ENCODE measurements around the gene EIF2B4. TPM values are rescaled to one million over a fixed set of nuclear protein-coding genes. Genes with fewer than 3 reads are reported as not detected.

EIF2B4 gene
- total and polyA plus RNA-seq, 9 of the 15 experiments (the other 6 are each of a cell fraction or from before 2014, with no cell fraction given) = 29.7 to 80.3 (median 58.9) TPM

DNA sequence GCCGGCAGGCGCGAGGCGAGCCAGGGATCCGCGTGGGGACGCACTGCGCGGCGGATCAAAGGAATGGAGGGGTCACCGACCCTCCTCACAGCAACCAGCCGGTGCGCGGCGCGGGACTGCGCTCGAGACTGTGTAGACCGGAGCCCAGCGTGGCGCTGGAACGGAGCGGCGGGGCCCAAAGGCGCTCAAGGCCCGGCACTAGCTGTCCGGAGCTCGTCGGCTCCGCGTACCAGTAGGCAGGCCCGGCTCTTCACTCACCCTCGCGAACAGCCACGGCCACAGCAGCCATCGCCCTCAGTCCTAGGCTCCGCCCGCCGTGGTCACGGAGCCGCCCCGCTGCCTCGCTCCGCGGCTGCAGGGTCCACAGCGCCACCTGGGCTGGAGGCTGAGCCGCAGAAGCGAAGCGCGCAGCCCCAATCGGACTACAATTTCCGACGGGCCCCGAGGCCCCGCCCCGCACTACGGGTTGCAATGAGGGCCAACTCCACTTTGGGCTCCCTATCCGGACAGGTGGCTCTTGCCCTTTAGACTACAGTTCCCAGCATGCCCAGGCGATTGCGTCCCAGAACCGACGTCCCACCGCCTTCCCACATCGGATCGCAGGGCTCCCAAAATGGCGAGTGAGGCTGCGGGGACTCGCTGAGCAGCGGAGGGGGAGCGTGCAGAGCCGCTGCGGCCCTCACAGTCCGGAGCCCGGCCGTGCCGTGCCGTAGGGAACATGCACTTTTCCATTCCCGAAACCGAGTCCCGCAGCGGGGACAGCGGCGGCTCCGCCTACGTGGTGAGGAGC, at the start of gene EIF2B4, which contains the start of gene SNX17 (continued):
- TF ChIP-seq, protein P1, sequence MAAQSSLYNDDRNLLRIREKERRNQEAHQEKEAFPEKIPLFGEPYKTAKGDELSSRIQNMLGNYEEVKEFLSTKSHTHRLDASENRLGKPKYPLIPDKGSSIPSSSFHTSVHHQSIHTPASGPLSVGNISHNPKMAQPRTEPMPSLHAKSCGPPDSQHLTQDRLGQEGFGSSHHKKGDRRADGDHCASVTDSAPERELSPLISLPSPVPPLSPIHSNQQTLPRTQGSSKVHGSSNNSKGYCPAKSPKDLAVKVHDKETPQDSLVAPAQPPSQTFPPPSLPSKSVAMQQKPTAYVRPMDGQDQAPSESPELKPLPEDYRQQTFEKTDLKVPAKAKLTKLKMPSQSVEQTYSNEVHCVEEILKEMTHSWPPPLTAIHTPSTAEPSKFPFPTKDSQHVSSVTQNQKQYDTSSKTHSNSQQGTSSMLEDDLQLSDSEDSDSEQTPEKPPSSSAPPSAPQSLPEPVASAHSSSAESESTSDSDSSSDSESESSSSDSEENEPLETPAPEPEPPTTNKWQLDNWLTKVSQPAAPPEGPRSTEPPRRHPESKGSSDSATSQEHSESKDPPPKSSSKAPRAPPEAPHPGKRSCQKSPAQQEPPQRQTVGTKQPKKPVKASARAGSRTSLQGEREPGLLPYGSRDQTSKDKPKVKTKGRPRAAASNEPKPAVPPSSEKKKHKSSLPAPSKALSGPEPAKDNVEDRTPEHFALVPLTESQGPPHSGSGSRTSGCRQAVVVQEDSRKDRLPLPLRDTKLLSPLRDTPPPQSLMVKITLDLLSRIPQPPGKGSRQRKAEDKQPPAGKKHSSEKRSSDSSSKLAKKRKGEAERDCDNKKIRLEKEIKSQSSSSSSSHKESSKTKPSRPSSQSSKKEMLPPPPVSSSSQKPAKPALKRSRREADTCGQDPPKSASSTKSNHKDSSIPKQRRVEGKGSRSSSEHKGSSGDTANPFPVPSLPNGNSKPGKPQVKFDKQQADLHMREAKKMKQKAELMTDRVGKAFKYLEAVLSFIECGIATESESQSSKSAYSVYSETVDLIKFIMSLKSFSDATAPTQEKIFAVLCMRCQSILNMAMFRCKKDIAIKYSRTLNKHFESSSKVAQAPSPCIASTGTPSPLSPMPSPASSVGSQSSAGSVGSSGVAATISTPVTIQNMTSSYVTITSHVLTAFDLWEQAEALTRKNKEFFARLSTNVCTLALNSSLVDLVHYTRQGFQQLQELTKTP (IDR thresholded peaks at IDR 0.05; ENCODE audit: low read depth in 1 of 2, partially characterized antibody in 2 of 2) = peak in 1 of 2 experiments; percentile 94
- TF ChIP-seq, protein P2, sequence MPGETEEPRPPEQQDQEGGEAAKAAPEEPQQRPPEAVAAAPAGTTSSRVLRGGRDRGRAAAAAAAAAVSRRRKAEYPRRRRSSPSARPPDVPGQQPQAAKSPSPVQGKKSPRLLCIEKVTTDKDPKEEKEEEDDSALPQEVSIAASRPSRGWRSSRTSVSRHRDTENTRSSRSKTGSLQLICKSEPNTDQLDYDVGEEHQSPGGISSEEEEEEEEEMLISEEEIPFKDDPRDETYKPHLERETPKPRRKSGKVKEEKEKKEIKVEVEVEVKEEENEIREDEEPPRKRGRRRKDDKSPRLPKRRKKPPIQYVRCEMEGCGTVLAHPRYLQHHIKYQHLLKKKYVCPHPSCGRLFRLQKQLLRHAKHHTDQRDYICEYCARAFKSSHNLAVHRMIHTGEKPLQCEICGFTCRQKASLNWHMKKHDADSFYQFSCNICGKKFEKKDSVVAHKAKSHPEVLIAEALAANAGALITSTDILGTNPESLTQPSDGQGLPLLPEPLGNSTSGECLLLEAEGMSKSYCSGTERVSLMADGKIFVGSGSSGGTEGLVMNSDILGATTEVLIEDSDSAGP (CRISPR knock-in tag; IDR thresholded peaks at IDR 0.05) = peak; percentile 71; the same call in 1 of the 2 replicates
- TF ChIP-seq ZNF444 (CRISPR knock-in tag; IDR thresholded peaks at IDR 0.05) = no peak
- no peak for TF ChIP-seq ZNF174 (CRISPR knock-in tag; IDR thresholded peaks at IDR 0.05)
- TF ChIP-seq RNF2 (IDR thresholded peaks at IDR 0.05) = peak; percentile 95
- TF ChIP-seq ZNF561 (CRISPR knock-in tag; conservative IDR thresholded peaks at IDR 0.05) = no peak
- TF ChIP-seq POLR2B (IDR thresholded peaks at IDR 0.05; ENCODE audit: low read depth, partially characterized antibody) = peak; percentile 58
- TF ChIP-seq, protein P3, sequence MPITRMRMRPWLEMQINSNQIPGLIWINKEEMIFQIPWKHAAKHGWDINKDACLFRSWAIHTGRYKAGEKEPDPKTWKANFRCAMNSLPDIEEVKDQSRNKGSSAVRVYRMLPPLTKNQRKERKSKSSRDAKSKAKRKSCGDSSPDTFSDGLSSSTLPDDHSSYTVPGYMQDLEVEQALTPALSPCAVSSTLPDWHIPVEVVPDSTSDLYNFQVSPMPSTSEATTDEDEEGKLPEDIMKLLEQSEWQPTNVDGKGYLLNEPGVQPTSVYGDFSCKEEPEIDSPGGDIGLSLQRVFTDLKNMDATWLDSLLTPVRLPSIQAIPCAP (CRISPR knock-in tag; IDR thresholded peaks at IDR 0.05; ENCODE audit: borderline replicate concordance) = no peak
- TF ChIP-seq CBX2 (IDR thresholded peaks at IDR 0.05; ENCODE audit: insufficient read depth, low read length, poor library complexity, severe bottlenecking) = no peak
- TF ChIP-seq TAF7 (tag; IDR thresholded peaks at IDR 0.05) = peak; percentile 96
- TF ChIP-seq, protein P4, sequence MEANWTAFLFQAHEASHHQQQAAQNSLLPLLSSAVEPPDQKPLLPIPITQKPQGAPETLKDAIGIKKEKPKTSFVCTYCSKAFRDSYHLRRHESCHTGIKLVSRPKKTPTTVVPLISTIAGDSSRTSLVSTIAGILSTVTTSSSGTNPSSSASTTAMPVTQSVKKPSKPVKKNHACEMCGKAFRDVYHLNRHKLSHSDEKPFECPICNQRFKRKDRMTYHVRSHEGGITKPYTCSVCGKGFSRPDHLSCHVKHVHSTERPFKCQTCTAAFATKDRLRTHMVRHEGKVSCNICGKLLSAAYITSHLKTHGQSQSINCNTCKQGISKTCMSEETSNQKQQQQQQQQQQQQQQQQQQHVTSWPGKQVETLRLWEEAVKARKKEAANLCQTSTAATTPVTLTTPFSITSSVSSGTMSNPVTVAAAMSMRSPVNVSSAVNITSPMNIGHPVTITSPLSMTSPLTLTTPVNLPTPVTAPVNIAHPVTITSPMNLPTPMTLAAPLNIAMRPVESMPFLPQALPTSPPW (CRISPR knock-in tag; IDR thresholded peaks at IDR 0.05) = peak; percentile 73
- no peak for TF ChIP-seq ZNF121 (CRISPR knock-in tag; conservative IDR thresholded peaks at IDR 0.05)
- peak; percentile 44; the same call in 1 of the 2 replicates for TF ChIP-seq KLF13 (tag; IDR thresholded peaks at IDR 0.05; ENCODE audit: borderline replicate concordance, low read depth)
- no peak for TF ChIP-seq MCM5 (IDR thresholded peaks at IDR 0.05; ENCODE audit: low read depth)
- TF ChIP-seq, protein P5, sequence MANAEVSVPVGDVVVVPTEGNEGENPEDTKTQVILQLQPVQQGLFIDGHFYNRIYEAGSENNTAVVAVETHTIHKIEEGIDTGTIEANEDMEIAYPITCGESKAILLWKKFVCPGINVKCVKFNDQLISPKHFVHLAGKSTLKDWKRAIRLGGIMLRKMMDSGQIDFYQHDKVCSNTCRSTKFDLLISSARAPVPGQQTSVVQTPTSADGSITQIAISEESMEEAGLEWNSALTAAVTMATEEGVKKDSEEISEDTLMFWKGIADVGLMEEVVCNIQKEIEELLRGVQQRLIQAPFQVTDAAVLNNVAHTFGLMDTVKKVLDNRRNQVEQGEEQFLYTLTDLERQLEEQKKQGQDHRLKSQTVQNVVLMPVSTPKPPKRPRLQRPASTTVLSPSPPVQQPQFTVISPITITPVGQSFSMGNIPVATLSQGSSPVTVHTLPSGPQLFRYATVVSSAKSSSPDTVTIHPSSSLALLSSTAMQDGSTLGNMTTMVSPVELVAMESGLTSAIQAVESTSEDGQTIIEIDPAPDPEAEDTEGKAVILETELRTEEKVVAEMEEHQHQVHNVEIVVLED (CRISPR knock-in tag; IDR thresholded peaks at IDR 0.05) = peak; percentile 95
- TF ChIP-seq POLR2AphosphoS5 (IDR thresholded peaks at IDR 0.05; ENCODE audit: control insufficient read depth, insufficient read depth, low read depth, low read length) = peak; percentile 60

All from K562 (cell line).